ENCODE data around the gene ASPN.

- no peak for TF ChIP-seq CTCF (IDR thresholded peaks at IDR 0.05)
- TF ChIP-seq POLR2A (IDR thresholded peaks at IDR 0.05), result no peak
Observed at GRCh38 chr9:92480986-92481633, 1.2 kb downstream of the ASPN start.

Data from uterus (tissue), 2 donors.